Measurements from ENCODE around the gene CAMKK1.

The CAMKK1 gene

DNA sequence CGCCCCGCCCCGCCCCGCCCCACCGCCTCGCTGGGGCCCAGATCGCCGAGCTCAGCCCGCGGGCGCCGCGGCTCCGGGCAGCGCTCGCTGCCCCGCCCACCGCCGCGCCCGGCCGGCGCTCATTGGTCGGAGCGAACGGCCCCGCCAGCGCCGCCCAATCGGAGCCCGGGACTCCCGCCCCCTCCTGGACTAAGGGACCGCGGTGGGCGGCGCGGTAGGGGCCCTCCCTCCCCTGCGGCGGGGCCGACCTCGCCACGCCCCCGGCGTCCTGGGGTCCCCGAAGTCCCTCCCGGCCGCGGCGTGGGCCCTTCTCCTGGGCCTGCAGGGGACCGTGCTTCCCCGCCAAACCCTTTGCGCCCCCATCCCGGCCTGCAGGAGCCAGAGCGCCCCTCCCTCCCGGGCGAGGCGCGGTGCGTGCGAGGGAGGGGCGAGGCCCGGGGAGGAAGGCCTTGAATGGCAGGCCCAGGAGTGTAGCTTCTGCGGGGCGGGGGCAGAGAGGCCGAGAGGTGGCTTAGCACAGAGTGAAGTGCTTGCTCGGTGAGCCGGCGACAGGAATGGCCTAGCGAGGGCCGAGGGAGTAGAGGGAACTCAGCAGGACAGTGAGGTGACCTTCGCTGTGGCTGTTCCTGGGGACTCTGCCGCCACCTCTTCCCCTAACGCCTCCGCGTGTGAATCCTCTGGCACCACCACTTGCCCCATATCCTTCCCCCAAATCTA lies at the start of gene CAMKK1:
Gene CAMKK1 (minus strand): TSS at position 51 of the 717 bp plus-strand sequence. CDS start 7,366 bp downstream, outside the sequence.
- DNase-seq = peak; percentile 79

DNA sequence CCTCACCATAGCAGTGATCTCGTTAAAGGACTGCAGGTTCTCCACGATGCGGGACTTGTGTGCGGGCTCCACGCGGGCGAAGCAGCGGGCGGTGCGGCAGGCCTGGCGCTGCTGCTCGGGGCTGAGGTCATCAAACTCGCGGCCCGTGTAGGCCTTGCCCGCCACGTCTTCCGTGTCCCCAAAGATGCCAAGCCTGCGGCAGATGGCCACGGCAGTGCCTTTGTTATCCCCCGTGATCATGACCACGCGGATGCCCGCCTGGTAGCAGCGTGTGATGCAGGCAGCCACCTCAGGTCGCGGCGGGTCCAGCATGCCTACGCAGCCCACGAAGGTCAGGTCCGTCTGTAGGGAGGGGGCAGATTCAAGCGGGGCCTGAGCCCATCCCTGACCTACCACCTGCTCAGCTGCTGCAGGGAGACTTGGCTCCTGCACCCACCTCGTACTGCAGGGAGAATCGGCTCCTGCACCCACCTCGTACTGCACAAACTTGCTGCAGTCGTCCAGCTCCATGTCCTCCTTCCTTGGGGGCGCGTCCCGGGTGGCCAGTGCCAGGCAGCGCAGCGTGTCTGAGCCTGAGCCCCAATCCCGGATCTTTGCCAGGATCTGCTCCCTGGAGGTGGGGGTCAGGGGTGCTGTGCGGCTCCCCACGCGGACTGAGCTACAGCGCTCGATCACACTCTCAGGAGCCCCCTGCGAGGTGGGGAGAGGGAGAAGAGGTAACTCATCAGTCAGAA lies 48.3 kb upstream of the CAMKK1 start:
- DNase-seq = no peak

DNA sequence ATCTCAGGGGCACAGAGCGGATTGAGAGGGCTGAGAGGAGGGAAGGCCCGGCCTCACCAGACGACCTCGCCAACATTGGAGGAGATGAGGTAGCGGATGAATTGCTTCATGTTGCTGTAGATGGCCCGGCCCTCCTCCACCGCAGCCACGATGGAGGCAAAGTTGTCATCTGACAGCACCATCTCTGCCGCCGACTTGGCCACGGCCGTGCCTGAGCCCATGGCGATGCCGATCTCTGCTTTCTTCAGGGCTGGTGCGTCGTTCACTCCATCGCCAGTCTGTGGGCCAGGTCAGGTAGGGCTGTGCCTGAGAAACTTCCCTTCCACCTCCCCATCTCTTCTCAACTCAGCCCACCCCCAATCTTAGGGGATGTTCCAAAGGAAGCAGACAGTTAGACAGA lies 44.5 kb upstream of the CAMKK1 start:
- DNase-seq = no peak

DNA sequence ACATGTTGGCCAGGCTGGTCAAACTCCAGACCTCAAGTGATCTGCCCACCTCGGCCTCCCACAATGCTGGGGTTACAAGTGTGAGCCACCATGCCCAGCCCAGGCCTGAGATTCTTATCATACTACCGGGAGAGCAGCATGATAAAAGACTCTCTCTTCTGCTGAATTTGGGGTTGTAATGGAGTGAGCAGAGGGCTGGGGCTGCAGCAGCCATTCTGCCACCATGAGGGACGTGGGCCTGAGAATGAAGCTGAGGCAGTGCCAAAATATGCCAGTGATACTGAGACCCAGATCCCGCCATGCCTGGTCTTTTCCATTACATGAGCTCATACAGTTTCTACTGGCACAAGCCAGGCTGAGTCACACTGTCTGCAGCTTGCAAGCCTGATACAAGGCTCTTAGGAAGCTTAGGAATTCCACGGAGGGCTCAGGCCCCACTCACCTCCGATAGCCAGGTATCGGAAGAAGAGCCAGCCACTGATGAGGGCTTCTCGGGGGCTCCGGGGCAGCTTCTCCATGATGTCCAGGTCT lies 43.0 kb upstream of the CAMKK1 start:
- DNase-seq = no peak

DNA sequence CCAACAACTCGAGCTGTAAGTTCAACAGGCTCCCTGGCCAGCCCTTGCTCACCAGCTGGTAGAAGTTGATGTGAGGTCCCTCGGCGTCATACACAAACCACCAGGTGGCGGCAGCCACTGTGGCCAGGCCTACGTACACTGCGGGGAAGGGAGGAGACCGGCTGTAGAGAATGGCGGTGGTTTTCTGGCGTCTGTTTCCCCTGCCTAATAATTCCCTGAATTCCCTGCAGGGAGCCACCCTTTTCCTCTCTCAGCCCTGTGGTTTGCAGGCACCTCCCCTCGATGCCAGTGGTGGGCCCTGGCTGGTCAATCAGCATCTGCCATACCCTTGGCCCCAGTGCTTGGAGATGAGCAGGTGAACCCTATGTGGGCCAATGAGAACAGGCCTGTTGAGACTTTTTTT lies 42.3 kb upstream of the CAMKK1 start:
- DNase-seq = no peak

DNA sequence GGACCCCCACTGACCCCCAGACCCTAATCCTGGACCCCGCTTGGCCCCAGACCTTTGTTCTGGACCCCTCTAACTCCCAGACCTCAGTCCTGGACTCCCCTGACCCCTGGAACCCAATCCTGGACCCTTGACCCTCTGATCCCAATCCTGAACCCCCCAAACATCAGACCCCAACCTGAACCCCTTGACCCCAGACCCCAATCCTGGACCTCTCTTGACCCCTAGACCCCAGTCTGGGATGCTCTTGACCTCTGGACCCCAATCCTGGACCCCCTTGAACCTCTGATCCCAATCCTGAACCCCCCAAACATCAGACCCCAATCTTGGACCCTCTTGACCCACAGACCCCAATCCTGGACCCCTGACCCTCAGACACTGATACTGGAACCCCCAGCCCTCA lies 36.9 kb upstream of the CAMKK1 start:
- no peak for DNase-seq

DNA sequence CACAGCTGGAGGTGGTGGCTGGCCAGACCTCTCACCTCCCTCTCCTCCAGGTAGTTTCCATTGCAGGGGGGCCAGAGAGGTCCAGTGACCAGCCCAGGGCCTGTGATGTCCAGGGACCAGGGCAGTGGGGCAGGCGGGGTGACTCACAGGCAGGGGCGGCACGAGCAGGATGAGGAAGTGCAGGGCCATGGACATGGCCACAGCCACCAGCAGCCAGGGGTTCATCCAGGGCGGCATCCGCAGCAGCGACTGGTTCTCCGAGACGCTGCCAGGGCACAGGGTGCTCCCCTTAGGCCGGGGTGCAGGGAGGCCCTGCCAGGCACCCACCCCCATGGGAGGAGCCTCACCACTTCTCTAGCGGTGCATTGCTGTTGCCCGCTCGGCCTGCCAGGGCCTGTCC lies 36.3 kb upstream of the CAMKK1 start:
- no peak for DNase-seq

DNA sequence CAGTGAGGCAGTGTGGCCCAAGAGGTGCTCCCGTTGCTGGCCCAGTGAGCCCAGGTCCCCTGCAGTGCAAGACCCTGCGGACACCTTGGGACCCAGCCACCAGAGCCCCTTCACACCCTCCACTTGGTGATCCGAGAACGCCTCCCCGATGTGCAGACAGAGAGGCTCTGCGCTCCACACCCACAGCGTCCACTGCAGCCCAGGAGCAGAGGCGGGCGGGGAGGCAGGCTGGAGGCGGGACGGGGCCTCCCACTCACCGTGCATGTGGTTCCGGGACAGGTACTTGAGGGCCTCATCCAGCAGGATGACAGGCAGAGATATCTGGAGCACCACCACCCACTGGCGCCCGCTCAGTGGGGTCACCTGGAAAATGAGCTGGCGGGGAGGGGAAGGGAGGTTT lies 35.6 kb upstream of the CAMKK1 start:
- no peak for DNase-seq

DNA sequence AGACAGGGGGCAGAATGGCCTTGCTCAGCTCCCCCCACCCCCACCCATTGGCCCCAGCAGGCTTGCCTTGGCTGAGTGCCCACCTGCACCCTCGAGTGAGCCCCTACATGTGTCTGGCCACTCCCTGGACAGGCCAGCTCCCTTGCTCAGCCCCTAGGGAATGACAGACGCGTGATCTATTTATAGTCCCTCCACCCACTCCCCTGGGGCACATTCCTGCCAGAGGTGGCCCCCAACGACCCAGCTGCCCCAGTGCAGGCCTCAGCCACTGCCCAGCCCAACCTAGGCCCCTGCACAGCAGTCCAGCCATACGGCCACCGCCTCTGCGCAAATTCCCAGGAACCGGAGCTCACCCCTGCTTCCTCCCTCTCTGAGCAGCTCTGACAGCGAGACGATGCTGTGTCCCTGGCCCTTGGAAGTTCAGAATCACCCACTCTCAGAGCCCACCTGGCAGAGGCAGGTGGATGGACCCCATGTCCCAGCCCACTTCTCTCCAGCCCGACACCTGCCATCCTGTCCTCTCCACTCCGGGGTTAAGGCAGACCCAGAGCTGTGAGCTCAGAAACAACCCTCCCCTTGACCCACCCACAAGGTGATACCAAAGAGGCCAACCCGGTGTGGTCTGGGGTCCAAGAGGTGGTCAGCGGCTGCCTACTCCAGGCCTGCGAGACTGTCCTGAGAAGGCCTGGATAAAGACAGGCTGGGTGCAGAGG lies 34.9 kb upstream of the CAMKK1 start:
- no peak for DNase-seq

DNA sequence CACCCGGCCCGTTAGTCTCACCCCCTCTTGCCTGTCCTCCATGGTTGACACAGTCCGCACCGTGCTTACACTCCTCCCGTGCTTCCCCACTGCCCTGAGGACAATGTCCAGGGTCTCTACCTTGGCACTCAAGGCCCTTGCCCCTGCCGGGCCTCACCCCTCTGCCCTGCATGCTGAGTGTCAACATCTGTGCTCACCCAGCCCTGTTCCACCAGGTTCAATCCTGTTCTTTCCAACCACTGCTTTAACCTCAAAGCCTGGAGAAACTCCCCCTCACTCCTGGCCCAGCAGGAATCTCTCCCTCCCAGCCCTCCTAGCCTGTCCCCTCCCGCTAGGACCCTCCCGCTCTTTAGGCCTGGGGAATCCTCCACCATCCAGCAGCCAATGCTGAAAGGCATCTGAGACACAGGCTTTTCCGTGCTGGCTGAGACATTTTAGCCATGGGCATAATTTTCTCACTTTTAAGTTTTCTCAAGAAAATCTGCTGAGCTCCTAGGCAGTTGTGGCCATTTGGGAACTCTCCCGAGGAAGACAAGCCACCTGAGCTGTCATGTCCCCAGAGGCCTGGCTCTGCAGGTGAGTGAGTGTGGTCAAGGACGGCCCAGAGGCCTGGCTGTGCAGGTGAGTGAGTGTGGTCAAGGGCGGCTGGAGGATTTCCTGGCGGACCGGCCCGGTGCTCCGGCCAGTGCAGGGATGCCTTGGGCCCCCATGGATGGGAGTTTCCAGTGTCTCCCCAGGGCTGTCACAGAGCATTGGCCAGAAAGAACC lies 34.2 kb upstream of the CAMKK1 start:
- DNase-seq = no peak

DNA sequence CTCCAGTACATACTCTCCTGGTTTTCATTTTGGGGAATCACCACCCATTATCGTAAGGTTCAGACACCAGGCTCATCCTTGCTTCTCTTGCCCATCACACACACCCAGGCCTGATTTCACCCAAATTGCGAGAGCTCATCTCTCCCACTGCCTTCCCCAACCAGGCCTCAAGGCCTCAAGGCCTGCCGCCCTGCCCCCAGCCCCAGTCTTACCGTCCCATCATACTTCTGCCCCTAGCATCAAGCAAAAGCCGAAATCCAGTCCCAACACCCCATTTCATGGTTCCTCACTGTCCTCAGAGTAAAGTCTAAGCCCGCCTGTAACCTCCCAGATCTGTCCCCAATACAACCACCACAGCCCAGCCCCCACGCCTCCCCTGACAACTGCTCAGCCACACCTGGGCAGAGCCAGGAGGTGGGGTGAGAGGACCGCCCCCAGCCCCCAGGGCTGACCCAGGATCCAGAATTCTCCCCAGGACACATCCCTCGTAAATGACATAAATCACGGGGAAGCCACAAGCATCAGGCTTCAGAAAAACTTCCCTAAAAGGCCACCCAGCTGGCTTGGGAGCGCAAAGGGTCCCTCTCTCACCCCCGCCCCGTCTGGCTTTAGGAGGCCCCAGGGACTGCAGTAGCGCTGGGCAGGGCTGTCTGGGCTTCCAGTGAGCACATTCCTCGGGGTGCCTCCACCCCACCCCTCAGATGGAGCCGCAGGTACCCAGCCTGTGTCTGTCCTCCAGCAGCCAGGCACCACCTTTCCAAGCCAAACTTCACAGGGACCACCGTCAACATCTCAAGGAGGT lies 33.0 kb upstream of the CAMKK1 start:
- DNase-seq = no peak

DNA sequence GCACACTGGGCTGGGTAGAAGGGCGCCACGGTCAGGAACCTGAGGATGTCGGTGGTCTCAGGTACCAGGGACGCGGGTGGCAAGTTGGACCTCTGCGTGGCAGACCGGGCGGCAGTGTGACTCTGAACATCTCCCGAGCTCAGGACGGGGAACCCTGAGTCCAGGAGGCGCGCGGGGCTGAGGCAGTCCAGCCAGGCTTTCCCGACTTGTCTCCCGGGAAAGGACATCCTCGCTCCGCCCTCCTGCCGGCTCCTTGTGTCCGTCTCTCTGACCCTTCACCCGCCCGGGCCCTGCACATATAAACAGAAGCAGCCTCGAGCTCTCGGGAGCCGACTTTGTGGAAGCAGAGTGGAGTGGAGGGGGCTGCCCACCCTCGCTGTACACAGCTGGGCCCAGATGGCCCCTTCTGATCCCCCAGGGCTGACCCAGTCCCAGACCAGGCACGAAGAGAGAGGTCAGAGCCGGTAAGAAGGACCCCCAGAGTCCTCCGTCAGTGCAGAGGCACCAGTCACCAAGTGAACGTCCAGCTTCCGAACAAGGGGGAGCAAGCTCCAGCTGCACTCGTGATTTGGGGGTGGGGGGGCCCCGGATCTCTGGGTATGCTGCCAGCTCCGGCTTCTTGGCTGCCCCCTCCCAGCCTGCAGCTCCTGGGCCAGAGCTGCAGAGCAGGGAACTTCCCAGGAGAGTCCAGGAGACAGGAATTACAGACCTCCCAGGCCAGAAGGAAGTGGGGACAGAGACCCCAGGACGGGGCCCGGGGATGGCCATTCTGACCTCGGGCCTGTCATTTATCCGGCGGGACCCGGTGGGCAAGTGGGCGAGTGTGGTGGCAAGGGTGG lies 31.9 kb upstream of the CAMKK1 start:
- no peak for DNase-seq

DNA sequence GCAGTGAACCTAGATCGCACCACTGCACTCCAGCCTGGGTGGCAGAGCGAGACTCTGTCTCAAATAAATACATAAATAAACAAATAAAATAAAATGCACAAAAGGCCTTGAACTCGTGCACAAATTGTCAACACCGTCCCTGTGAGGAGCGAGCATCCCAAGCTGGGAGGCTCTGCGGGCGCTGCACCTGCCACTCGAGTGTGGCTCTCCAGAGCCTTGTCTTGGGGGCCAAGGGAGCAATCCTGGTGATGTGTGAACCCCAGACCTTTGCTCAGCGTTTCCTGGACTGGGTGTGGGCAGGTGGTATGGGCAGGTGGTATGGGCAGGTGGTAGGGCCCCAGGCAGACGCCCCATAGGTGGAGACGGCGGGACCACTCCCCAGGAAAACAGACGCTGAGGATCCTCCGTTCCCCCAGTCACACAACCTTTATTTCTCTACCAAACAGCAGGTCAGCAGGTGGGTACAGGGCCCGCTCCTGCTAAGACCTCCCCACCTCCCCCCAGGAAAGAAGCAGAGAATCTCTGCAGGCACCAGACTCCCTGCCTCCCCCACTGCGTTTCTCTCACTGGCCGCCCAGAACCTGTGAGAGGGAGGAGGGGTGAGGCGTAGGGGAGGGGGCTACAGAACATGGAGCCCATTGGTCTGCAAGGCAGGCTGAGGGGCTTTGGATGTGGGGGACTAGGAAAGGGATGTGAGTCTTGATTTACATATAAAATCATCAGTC lies 30.8 kb upstream of the CAMKK1 start:
- no peak for DNase-seq

DNA sequence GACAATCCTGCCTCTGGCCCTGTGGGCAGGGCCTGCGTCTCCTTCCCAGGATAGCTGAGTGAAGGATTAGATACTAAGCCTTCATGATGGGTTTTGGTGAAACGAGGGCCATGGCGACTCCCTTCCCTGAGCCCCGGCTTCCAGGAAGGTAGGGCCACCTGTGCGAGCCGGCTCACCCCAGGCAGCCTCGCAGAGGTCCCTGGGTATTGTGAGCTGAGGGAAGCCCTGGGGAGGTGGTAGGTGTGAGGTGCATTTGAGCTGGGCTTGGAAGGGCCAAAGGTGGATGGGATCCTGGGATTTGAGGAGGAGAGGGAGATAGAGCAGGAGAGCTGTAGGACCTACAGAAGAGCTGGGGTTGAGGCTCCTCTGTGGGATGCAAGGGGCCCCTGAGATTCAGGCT lies 29.9 kb upstream of the CAMKK1 start:
- DNase-seq = no peak

DNA sequence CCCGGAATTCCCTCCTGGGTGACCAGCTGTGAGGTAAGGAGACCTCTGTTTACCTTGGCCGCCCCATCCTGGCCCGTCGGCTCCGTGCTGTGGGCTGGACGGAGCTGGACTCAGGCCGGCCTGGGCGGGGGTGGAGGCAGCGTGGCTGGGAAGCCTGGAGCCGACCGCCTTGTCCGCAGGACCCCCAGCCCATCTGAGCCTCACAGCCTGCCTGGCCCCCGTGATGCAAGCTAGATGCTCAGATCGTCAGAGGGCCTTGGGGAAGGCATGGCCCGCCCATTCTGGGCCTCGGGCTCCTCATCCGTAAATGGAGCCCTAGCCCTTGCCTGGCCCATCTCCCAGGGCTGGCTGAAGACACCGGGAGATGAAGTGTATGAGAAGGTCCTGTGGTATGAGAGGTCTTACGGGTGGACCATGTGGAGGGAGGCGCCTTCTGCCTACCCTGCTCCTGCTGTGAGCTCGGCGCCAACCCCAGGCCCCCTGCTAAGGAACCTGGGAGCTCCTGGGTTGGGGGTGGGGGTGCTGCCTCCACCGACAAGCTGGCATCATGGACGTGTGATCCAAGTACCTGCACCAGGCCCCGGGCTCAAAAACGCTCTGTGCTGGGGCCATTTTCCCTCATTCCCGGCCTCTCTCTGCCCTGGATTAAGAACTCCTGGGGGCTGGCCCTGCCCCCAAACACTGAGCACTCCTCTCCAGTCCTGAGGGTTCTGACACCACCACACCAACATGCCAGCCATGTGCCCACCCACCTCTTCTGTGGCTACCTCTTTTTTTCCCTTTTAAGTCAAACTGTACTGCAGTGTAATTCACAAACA lies 28.9 kb upstream of the CAMKK1 start:
- no peak for DNase-seq

DNA sequence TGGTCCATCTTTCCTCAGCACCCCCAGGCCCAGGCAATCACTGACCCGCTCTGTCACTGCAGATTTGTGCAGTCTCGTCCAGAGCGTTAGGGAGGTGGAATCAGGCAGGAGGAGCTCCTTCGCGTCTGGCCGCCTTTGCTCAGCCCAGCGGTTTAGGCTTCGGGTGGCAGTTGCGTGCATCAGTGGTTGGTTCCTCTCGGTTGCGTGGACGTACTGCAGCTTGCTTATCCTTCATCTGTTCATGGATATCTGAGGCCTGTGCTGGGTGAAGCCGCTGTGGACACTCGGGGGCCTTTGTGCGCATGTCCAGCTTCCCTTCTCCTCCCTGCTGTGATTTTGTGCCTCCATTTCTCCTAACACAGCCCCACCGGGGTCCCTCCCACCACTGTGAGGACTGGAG lies 28.2 kb upstream of the CAMKK1 start:
- no peak for DNase-seq

DNA sequence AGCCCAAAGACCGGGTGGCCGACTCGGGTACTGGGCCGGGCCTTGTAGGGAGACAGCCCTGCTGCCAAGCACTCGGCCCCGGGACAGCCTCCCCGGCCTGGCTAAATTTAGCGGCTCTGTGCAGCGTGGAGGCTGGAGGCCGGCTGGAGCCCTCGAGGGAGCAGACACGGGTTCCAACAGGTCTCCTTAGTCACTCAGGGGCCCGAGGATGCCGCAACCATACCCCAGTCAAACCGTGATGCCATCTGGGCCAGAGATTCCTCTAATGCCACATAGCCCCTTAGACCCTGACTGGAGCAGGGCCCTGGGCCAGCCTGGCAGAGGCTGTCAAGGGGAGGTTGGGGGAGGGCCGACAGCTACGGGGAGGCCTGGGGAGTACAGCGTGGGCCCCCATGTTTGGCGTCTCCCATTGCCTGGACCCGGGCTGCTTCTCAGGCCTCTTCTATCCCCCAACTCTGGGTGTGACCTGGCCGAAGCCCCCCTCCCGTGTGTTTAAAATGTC lies 26.3 kb upstream of the CAMKK1 start:
- no peak for DNase-seq

DNA sequence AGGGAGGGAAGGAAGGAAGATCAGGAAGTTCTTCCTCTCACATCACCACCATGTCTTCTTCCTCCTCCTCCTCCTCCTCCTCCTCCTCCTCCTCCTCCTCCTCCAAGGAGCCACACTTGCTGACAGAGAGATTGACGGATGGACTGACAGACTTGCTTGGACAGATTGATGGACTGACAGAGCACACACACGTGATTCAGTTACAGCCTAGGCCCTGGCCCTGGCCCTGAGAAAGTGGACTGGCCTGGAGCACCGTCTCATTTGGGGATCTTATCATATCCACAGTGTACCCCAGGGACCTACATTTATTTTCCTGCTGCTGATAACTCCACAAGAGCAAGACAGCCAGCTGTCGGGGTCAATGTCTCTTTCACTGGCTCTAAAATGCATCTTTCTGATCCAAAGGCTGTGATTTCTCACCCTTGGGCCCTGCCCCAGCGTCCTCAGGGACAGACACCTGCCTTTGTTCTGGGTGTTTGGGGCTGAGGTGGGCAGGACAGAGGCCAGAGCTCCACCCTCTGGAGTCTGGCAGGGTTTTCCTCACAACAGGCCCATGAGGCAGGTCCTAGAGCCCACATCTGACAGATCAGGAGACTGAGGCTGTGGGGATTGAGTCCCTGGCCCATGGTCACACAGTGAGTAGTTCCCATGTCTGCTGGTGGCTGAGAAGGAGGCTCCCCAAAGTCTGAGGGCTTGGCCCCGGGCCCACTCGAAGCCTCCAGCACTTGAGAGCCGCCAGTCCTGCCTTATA lies 25.7 kb upstream of the CAMKK1 start:
- DNase-seq = no peak
